Activated CD8-positive, alpha-beta memory T cell treated with anti-CD3 and anti-CD28 coated beads for 4 hours (primary cell): ENCODE results near the gene TMEM238L.
A peak's percentile ranks its signal among the peaks of the same experiment; 100 is the strongest.
"Not testable (repeated sequence)": the region's sequence is repeated elsewhere in the genome, so short reads cannot be mapped to it uniquely, and the experiment has no call there.

Experiments
- DNase-seq, 2 donors: peaks; one replicate each; pipeline ENCODE4 v3.0.0-alpha.2; 2020; ENCODE audit warnings: low read depth in 2 of 2

The TMEM238L gene, protein sequence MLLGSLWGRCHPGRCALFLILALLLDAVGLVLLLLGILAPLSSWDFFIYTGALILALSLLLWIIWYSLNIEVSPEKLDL

GRCh38 chr17:10803830-10804475, at the start of gene TMEM238L:
TSS of gene TMEM238L (minus strand) at chr17:10804099. CDS start at chr17:10803963, 136 bp downstream.
- DNase-seq: no peak

GRCh38 chr17:10846636-10847035, 42.7 kb upstream of the TMEM238L start:
- DNase-seq: not testable (repeated sequence)

DNA sequence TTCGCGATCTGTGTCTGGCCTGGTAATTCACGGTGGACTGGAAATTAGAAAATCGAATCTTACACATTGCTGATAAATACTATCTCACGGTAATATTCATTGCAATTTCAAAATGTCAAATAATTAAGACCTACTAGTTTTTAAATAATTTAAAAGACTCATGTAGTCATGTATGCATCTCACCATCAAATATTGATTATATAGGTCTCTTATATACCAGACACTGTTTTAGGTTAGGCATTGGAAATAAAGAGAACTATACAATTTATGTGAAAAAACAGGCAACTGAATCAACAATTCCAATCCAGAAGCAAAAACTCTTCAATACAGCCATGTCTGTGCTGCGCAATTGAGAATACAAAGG, 41.5 kb upstream of the TMEM238L start:
- no peak for DNase-seq

GRCh38 chr17:10844621-10845387, 40.9 kb upstream of the TMEM238L start:
- DNase-seq: peak; percentile 46

DNA sequence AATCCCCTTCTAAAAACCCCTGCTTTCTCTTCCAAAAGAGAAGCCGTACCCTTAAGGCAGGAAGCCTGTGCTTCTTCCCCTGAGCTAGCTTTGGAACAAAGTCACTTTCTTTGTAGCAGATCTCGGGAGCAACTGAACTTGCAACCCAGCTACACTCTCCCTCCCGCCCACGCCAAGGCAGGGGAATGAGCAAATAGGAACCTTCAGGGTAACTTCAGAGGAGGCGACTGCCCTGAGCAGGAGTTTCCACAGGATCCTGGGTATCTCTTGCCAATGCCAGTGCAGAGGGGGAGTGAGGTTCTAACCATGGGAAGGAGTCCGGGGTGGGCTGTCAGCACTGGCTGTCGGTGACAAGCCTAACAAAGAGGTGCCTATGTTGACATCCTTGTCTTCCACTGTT, 39.9 kb upstream of the TMEM238L start:
- DNase-seq: no peak

- no peak for DNase-seq
Measured at GRCh38 chr17:10842658-10843057, 38.8 kb upstream of the TMEM238L start.

DNA sequence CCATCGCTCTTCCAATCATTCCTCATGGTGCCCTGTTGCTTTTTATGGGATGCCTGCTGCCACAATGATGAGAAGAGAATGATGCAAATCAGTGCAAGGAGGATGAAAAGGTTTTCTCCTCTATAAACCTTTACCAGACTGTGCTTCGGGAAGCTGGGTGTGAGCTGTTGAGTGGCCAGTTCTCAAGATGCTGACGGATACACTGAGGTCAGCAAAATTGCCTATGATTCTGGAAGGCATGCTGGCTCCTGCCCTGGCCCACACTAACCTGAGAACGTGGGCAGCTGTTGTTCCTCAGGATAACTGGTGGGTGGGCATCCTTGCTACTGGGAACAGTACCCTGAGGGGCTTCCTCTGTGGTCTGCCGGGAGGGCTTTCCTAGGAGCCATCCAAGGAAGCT, 34.8 kb upstream of the TMEM238L start:
- DNase-seq: no peak

GRCh38 chr17:10837921-10838320, 34.0 kb upstream of the TMEM238L start, which contains the start of gene PIRT:
TSS of gene PIRT (minus strand) at chr17:10838087. CDS start at chr17:10825645, 12,442 bp downstream.
- no peak for DNase-seq

DNA sequence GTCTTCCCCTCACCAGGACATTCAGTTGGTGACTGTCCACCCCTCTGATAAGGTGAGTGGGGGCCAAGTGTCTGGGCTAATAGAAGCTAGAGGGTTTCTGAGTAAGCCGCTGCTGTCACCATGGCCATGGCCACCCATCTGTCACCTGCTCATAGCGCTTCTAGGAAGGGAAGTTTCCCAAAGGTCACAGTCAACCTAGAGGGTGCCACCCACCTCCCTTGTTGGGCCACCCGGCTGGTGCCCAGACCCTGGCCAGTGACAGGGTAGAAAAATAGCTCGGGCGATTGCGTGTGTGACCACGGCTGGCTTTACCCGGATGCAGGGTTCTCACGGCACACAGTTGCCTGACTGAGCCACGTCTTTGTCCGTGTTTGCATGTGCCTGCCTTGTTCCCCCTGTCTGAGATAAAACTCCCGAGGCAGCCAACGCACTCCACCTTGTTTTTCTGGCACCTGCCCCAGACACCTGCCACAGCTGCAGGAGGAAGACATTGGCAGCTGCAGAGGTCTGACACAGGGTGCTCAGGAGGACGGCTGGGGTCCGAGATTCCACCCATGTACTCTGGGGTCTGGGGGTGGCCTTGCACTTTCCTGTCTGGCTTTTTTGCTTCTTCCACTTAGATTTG, 33.2 kb upstream of the TMEM238L start:
- no peak for DNase-seq

DNA sequence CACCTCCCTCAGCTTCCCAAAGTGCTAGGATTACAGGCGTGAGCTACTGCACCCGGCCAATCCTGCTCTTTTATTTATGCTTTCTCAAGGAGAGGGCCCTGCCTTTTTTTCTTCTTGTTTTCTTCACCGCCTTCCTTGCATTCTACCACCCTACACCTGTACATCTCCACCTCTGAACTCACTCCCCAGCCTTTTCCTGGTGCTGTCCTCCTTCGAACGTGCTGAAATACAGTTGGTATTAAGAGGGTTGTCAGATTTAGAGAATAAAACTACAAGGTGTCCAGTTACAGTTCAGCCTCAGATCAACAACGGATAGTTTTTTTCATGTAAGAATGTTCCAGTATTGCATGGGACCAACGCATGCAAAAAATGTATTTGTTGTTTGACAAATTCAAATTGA, 32.2 kb upstream of the TMEM238L start:
- DNase-seq: no peak

DNA sequence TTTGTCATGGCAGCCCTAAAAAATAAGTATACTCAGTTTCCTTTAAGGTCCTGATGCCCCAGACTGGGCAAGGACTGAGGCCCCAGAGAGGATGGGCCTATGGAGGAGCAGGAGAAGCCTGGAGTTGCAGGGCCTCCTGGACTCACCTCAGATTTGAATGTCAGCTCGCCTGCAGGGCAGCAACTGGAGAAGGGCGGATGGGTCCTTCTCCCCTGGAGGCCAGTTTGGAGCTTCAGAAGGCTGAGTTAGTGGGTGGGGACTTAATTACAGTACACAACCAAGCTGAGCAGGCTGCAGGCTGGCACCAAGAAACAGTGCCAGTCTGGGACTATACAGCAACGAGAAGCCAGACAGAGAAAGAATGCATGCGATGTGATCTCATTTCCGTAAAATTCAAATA, 27.8 kb upstream of the TMEM238L start:
- DNase-seq: no peak

DNA sequence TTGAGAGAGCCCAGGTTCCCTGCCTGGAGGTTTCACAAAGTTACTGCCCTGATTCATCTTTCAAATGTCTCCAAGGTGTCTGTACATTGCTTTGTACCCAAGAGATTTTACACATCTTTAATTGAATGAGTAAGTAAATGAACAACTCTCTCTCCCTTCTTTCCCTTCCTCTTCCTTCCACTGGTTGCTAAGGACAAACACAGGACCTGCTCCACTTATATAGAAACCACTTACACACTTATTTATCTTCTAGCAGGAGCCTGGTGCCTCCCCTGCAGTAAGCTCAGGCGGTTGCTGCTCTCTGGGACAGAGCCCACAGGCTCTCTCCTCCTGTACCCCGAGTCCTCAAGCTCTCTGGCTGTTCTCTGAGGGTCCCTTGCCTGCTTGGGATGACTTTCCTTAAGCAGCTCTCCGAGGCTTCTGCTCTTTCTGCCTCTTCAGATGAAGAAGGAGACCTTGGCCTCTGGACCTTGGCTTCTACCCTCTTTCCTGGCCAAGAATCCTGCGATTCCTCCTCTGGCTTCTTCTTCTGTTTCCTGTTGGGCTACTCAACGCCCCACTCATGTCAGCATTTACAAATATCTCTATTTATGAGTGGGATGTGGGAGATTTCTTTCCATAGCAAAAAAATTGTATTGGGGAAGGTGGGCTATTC, 24.1 kb upstream of the TMEM238L start:
- no peak for DNase-seq

- no peak for DNase-seq
Measured at GRCh38 chr17:10824874-10825273, 21.0 kb upstream of the TMEM238L start.

GRCh38 chr17:10821770-10822169, 17.9 kb upstream of the TMEM238L start:
- no peak for DNase-seq

- no peak for DNase-seq
Measured at GRCh38 chr17:10821054-10821453, 17.2 kb upstream of the TMEM238L start.

DNA sequence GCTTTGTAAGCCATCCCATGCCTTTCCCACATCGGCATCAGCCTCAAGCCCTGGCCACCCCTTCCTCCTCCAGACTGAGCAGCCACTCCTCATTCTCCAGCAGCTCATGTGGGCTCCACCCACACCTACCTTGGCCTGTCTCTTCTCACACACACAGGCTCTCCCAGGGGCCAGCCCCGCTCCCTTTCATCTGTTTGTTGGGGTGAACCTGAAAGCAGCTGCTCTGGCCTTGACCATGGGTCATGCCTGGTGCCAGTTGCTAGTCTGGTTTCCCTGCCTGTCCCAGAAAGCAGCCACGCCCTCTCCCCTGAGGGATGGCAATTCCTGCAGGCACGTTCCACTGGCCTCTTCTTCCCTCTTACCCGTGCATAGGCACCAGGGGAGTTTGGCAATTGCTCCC, 11.4 kb upstream of the TMEM238L start:
- DNase-seq: no peak

DNA sequence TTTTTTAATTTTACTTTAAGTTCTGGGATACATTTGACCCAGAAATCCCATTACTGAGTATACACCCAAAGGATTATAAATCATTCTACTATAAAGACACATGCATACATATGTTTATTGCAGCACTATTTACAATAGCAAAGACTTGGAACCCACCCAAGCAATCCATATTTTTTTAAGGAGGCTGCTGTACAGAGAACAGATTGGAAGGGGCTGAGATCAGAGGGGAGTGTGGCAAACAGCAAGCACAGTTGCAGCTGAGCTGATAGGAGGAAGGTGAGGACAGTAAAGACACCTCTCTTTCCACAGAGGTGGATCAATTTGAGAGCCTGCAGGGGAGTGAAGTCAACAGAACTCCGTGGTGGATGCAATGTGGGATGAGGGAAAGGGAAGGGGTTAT, 10.2 kb upstream of the TMEM238L start:
- no peak for DNase-seq

- DNase-seq: no peak
Measured at GRCh38 chr17:10812674-10813073, 8.8 kb upstream of the TMEM238L start.

DNA sequence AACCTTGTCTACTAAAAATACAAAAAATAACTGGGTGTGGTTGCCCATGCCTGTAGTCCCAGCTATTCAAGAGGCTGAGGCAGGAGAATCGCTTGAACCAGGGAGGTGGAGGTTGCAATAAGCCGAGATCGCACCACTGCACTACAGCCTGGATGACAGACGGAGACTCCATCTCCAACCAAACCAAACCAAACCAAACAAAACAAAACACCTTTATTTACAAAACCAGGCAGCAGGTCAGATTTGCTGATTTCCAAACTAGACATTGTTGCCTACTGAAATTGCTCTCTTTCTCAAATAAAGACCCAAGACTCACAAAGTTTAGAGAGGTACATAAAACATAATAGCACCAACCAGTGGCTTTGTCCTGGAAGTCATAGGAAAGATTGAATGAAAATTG, 5.7 kb upstream of the TMEM238L start:
- DNase-seq: no peak

- DNase-seq: no peak
Measured at GRCh38 chr17:10807704-10808128, 3.8 kb upstream of the TMEM238L start.

DNA sequence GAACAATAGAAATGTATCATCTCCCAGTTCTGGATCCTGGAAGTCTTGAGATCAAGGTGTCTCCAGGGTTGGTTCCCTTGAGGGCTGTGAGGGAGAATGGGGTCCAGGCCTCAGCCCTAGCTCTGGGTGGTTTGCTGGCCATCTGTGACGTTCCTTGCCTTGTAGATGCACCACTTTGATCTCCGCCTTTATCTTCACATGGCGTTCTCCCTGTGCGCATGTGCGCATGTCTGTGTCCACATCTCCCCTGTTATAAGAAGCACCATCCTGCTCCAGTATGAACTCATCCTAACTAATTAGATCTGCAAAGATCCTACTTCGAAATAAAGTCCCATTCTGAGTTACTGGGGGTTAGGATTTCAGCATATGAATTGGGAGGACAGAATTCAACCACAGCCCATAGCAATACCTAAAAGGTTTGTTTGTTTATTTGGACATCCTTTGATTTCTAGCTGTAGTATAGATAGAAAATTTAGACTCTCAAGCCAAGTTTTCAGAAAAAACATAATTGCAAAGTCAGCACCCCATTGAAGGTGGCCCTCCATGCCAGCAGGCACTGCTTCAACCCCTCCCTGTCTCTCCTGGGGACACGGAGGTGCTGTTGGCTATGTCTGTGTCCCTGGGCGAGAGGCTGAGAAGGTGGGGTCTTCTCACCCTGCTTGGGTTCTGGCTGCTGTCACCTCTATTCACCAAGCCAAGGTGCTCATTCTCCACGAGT, 2.8 kb upstream of the TMEM238L start:
- DNase-seq: no peak

DNA sequence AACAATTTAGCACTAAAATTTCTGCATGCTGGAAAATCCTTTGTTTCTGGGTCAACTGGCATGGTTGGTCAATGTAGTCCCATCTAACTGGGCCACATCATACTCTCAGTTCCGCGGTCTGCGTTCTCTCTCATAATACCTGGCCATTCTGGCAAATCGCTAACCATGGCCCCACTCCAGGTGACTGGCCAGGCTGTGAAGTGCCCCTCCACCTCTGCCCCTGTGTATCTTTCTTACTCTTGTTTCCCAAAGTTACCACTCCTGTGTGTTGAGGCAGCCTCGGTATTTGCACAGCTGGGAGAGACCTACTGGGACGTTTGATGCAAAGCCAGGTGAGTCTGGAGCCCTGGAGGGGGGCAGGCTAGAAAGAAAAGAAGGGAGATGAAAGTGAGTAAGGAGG, 2.0 kb upstream of the TMEM238L start:
- DNase-seq: no peak
